WTC11 (cell line): ENCODE results near the gene MCM5. TPM values are rescaled to one million over a fixed set of nuclear protein-coding genes. Genes with fewer than 3 reads are reported as not detected.

Source experiments
- ATAC-seq: fragments of 200-7000 bp; cut with Tn5 transposase; 2 replicates; pipeline ENCODE4 v1.10.0; 2021; ENCODE audit warnings: mild to moderate bottlenecking, moderate library complexity
- CTCF ChIA-PET: fragments of 300-600 bp; sonication (Branson Sonifier 250); formaldehyde crosslinking; loops from one replicate; lab custom pipeline; 2021; ENCODE audit warnings: antibody characterized with exemption; lab: Charles Lee
- POLR2A ChIA-PET: fragments of 350-600 bp; sonication (Branson Sonifier 250); formaldehyde crosslinking; loops from one replicate; lab custom pipeline; 2021; ENCODE audit warnings: antibody characterized with exemption; lab: Charles Lee
- DNase-seq: peaks from one replicate; pipeline ENCODE4 v3.0.0; 2021; ENCODE audit warnings: low spot score
- H3K27ac Mint-ChIP-seq: 2 replicates; pipeline ENCODE4 v1.8.0; 2021; ENCODE audit warnings: mixed read lengths
- H3K27me3 Mint-ChIP-seq: 2 replicates; pipeline ENCODE4 v1.8.0; 2021; ENCODE audit warnings: low read depth, mild to moderate bottlenecking, moderate library complexity, mixed read lengths
- H3K36me3 Mint-ChIP-seq: 2 replicates; pipeline ENCODE4 v1.8.0; 2021; ENCODE audit warnings: mixed read lengths
- H3K4me1 Mint-ChIP-seq: 2 replicates; pipeline ENCODE4 v1.8.0; 2022; ENCODE audit warnings: mixed read lengths
- H3K4me3 Mint-ChIP-seq: 2 replicates; pipeline ENCODE4 v1.8.0; 2021; ENCODE audit warnings: mild to moderate bottlenecking, moderate library complexity, mixed read lengths
- H3K9me3 Mint-ChIP-seq: 2 replicates; pipeline ENCODE4 v1.8.0; 2021; ENCODE audit warnings: mixed read lengths
- AR ChIP-seq: fragments of 250-450 bp; sonication (Bioruptor Pico); IDR thresholded peaks from 2 replicates; pipeline ENCODE4 v1.9.0; 2021; ENCODE audit warnings: mild to moderate bottlenecking
- ATF1 ChIP-seq: sonication (generic); formaldehyde crosslinking; IDR thresholded peaks from 2 replicates; pipeline ENCODE4 v1.8.1; 2023; ENCODE audit warnings: mild to moderate bottlenecking, moderate library complexity, missing genetic modification reagents
- ATF3 ChIP-seq: sonication (generic); formaldehyde crosslinking; conservative IDR thresholded peaks from 2 replicates; pipeline ENCODE4 v1.8.1; 2022; ENCODE audit warnings: mild to moderate bottlenecking, missing genetic modification reagents
- E2F1 ChIP-seq: sonication (generic); formaldehyde crosslinking; IDR thresholded peaks from 2 replicates; pipeline ENCODE4 v1.8.0; 2022; ENCODE audit warnings: mild to moderate bottlenecking, missing genetic modification reagents
- E2F4 ChIP-seq: sonication (generic); formaldehyde crosslinking; IDR thresholded peaks from 2 replicates; pipeline ENCODE4 v1.8.1; 2022; ENCODE audit warnings: low read depth, mild to moderate bottlenecking, moderate library complexity, missing genetic modification reagents, borderline replicate concordance
- MAX ChIP-seq: sonication (generic); formaldehyde crosslinking; IDR thresholded peaks from 2 replicates; pipeline ENCODE4 v1.8.0; 2022; ENCODE audit warnings: mild to moderate bottlenecking, missing genetic modification reagents
- MXD4 ChIP-seq: fragments of 250-450 bp; sonication (Bioruptor Pico); IDR thresholded peaks from 2 replicates; pipeline ENCODE4 v1.8.0; 2021; ENCODE audit warnings: mild to moderate bottlenecking, moderate library complexity, borderline replicate concordance
- NFATC4 ChIP-seq: fragments of 250-450 bp; sonication (Bioruptor Pico); IDR thresholded peaks from 2 replicates; pipeline ENCODE4 v1.9.0; 2021; ENCODE audit warnings: mild to moderate bottlenecking
- NFYB ChIP-seq: sonication (generic); formaldehyde crosslinking; conservative IDR thresholded peaks from 2 replicates; pipeline ENCODE4 v1.8.0; 2022; ENCODE audit warnings: low read depth, missing genetic modification reagents
- NR2C2 ChIP-seq: sonication (generic); formaldehyde crosslinking; IDR thresholded peaks from 2 replicates; pipeline ENCODE4 v1.8.0; 2022; ENCODE audit warnings: mild to moderate bottlenecking, missing genetic modification reagents
- RELA ChIP-seq: sonication (generic); formaldehyde crosslinking; IDR thresholded peaks from 2 replicates; pipeline ENCODE4 v1.8.1; 2022; ENCODE audit warnings: missing genetic modification reagents, mild to moderate bottlenecking, borderline replicate concordance
- SP1 ChIP-seq: sonication (generic); formaldehyde crosslinking; conservative IDR thresholded peaks from 2 replicates; pipeline ENCODE4 v1.8.1; 2022; ENCODE audit warnings: missing genetic modification reagents
- TCF7 ChIP-seq: sonication (generic); formaldehyde crosslinking; IDR thresholded peaks from 2 replicates; pipeline ENCODE4 v1.8.0; 2022; ENCODE audit warnings: mild to moderate bottlenecking, low read depth, missing genetic modification reagents, moderate library complexity
- TEAD4 ChIP-seq: sonication (generic); formaldehyde crosslinking; IDR thresholded peaks from 2 replicates; pipeline ENCODE4 v1.8.0; 2022; ENCODE audit warnings: mild to moderate bottlenecking, missing genetic modification reagents
- TP53 ChIP-seq: sonication (generic); formaldehyde crosslinking; IDR thresholded peaks from 2 replicates; pipeline ENCODE4 v1.8.1; 2023; ENCODE audit warnings: mild to moderate bottlenecking, missing genetic modification reagents
- ZNF263 ChIP-seq: sonication (generic); formaldehyde crosslinking; IDR thresholded peaks from 2 replicates; pipeline ENCODE4 v1.8.1; 2022; ENCODE audit warnings: low read depth, mild to moderate bottlenecking, moderate library complexity, missing genetic modification reagents
- ZNF416 ChIP-seq: fragments of 250-450 bp; sonication (Bioruptor Pico); IDR thresholded peaks from 2 replicates; pipeline ENCODE4 v1.9.0; 2021; ENCODE audit warnings: mild to moderate bottlenecking, inconsistent platforms
- ZNF425 ChIP-seq: fragments of 250-450 bp; sonication (Bioruptor Pico); conservative IDR thresholded peaks from 2 replicates; pipeline ENCODE4 v1.9.0; 2021; ENCODE audit warnings: mild to moderate bottlenecking
- ZNF512 ChIP-seq: sonication (generic); formaldehyde crosslinking; IDR thresholded peaks from 2 replicates; pipeline ENCODE4 v1.8.1; 2022; ENCODE audit warnings: missing genetic modification reagents, borderline replicate concordance
- ZSCAN18 ChIP-seq: fragments of 250-450 bp; sonication (Bioruptor Pico); IDR thresholded peaks from 2 replicates; pipeline ENCODE4 v2.1.2; 2022; ENCODE audit warnings: mild to moderate bottlenecking, moderate library complexity
- total RNA-seq: library from RNA; stranded (reverse); gene quantifications from 3 replicates; pipeline ENCODE4 v1.2.3, GENCODE V29; 2021

Gene MCM5
- total RNA-seq, 1 experiment from 2014 or later: 261 TPM

- ChIA-PET POLR2A (interaction anchor here (0.6 kb wide), 1 partner anchor 69 kb away, joined by 3 read pairs; no protein-coding TSS in a partner anchor), CTCF (interaction anchor here (1.9 kb wide), 1 partner anchor 27 kb away, joined by 6 read pairs; the partner anchor contains the start of gene HMOX1)
- no peak for TF ChIP-seq TEAD4
- TF ChIP-seq NR2C2: no peak
- no peak for TF ChIP-seq NFATC4 (CRISPR knock-in tag)
- TF ChIP-seq ZNF416: no peak
- TF ChIP-seq E2F1: no peak
- TF ChIP-seq ATF1 (CRISPR knock-in tag): no peak
- no peak for TF ChIP-seq E2F4 (CRISPR knock-in tag)
- TF ChIP-seq NFYB (CRISPR knock-in tag): no peak
- no peak for TF ChIP-seq MAX (CRISPR knock-in tag)
- TF ChIP-seq TCF7 (CRISPR knock-in tag): no peak
- no peak for TF ChIP-seq MXD4 (CRISPR knock-in tag)
- TF ChIP-seq ZNF425 (CRISPR knock-in tag): no peak
- no peak for TF ChIP-seq ZNF512 (CRISPR knock-in tag)
- TF ChIP-seq ATF3 (CRISPR knock-in tag): no peak
- no peak for TF ChIP-seq TP53 (CRISPR knock-in tag)
- no peak for TF ChIP-seq RELA (CRISPR knock-in tag)
- H3K4me3 Mint-ChIP-seq: no peak overlapping the region
- H3K27ac Mint-ChIP-seq: no peak overlapping the region
- ATAC-seq (no peak), DNase-seq (no peak)
- H3K27me3 Mint-ChIP-seq: peaks cover 10% of the 10 kb centered on the region; the same call in 1 of the 2 replicates
- no peaks in the 10 kb centered on the region for H3K36me3 Mint-ChIP-seq
- H3K4me1 Mint-ChIP-seq: peaks cover 18% of the 10 kb centered on the region
- H3K9me3 Mint-ChIP-seq: no peaks in the 10 kb centered on the region
These were observed 45.9 kb upstream of the MCM5 start for GRCh38 chr22:35354068-35354467.

- no peak overlapping the region for H3K27ac Mint-ChIP-seq
- no peak overlapping the region for H3K4me3 Mint-ChIP-seq
- POLR2A ChIA-PET: no interaction called here
- TF ChIP-seq AR (CRISPR knock-in tag): no peak
- no peak for TF ChIP-seq MAX (CRISPR knock-in tag)
- no peak for TF ChIP-seq ZNF416
- TF ChIP-seq NFYB (CRISPR knock-in tag): no peak
- TF ChIP-seq SP1 (CRISPR knock-in tag): no peak
- TF ChIP-seq ZNF263: no peak
- TF ChIP-seq ZSCAN18: no peak
- H3K9me3 Mint-ChIP-seq: no peaks in the 10 kb centered on the region
- ATAC-seq (no peak), DNase-seq (no peak)
- no peaks in the 10 kb centered on the region for H3K4me1 Mint-ChIP-seq
- CTCF ChIA-PET: no interaction called here
- H3K27me3 Mint-ChIP-seq: no peaks in the 10 kb centered on the region
- H3K36me3 Mint-ChIP-seq: no peaks in the 10 kb centered on the region
These were observed 41.9 kb upstream of the MCM5 start for GRCh38 chr22:35357883-35358621.
